GM18867 (cell line): ENCODE measurements around the gene TCIRG1.
"Not testable (repeated sequence)": the region's sequence is repeated elsewhere in the genome, so short reads cannot be mapped to it uniquely, and the experiment has no call there.

Experiments used
- ATAC-seq: cut with Tn5 transposase; IDR thresholded peaks from one replicate; pipeline ENCODE4 v1.9.1; 2021; ENCODE audit warnings: mild to moderate bottlenecking, moderate library complexity; ENCODE audit not compliant: unreplicated experiment

The TCIRG1 gene

GRCh38 chr11:68077617-68078582, 39.1 kb downstream of the TCIRG1 start:
- ATAC-seq: peak; percentile 67

GRCh38 chr11:68080860-68081259, 42.0 kb downstream of the TCIRG1 start:
- ATAC-seq: no peak

- no peak for ATAC-seq
Measured at GRCh38 chr11:68081691-68082090, 42.9 kb downstream of the TCIRG1 start.

- no peak for ATAC-seq
Measured at GRCh38 chr11:68082481-68082880, 43.7 kb downstream of the TCIRG1 start.

GRCh38 chr11:68083517-68083916, 44.7 kb downstream of the TCIRG1 start:
- no peak for ATAC-seq

- ATAC-seq: no peak
Measured at GRCh38 chr11:68089679-68090078, 50.9 kb downstream of the TCIRG1 start.

- ATAC-seq: no peak
Measured at GRCh38 chr11:68090287-68090686, 51.5 kb downstream of the TCIRG1 start.

- ATAC-seq: no peak
Measured at GRCh38 chr11:68090706-68091105, 51.9 kb downstream of the TCIRG1 start.

- no peak for ATAC-seq
Measured at GRCh38 chr11:68092411-68092810, 53.6 kb downstream of the TCIRG1 start.

- ATAC-seq: not testable (repeated sequence)
Measured at GRCh38 chr11:68092946-68093345, 54.1 kb downstream of the TCIRG1 start.

- no peak for ATAC-seq
Measured at GRCh38 chr11:68093565-68093964, 54.7 kb downstream of the TCIRG1 start.

GRCh38 chr11:68096962-68097361, 58.1 kb downstream of the TCIRG1 start:
- no peak for ATAC-seq

GRCh38 chr11:68099057-68099456, 60.2 kb downstream of the TCIRG1 start:
- ATAC-seq: no peak

- no peak for ATAC-seq
Measured at GRCh38 chr11:68099474-68100405, 60.9 kb downstream of the TCIRG1 start.
